HL-60 (cell line): ENCODE results near the gene TNFAIP2.

Source experiments
- CTCF ChIP-seq: IDR thresholded peaks from one replicate; pipeline ENCODE4 v1.5.1; 2011; ENCODE audit warnings: low read length, control low read depth, inconsistent platforms; ENCODE audit not compliant: insufficient read depth
- POLR2AphosphoS5 ChIP-seq: IDR thresholded peaks from 2 replicates; pipeline ENCODE4 v1.6.1; 2012; ENCODE audit warnings: low read depth

- TF ChIP-seq CTCF (no peak), POLR2AphosphoS5 (no peak)
Measured at GRCh38 chr14:103107455-103107854, 15.8 kb upstream of the TNFAIP2 start.
